K562 (cell line): Measurements from ENCODE around the gene IFFO2. TPM values are rescaled to one million over a fixed set of nuclear protein-coding genes. Genes with fewer than 3 reads are reported as not detected.

ENCODE experiments used
- CBFA2T2 ChIP-seq: fragments of 450-650 bp; conservative IDR thresholded peaks from 2 replicates; pipeline ENCODE4 v1.6.1; 2017; ENCODE audit warnings: mild to moderate bottlenecking
- CBX2 ChIP-seq: fragments of 200-600 bp; sonication (generic); IDR thresholded peaks from one replicate; pipeline ENCODE4 v1.6.1; 2012; ENCODE audit warnings: mild to moderate bottlenecking, low read length, inconsistent platforms; ENCODE audit not compliant: insufficient read depth, poor library complexity, severe bottlenecking
- FOS ChIP-seq: IDR thresholded peaks from 3 replicates; pipeline ENCODE4 v1.6.1; 2011; ENCODE audit not compliant: insufficient read length; ENCODE audit errors: extremely low read depth
- FOXO4 ChIP-seq: fragments of 450-650 bp; formaldehyde crosslinking; IDR thresholded peaks from 2 replicates; pipeline ENCODE4 v1.4.0; 2020; ENCODE audit warnings: mild to moderate bottlenecking, moderate library complexity
- MTA3 ChIP-seq: fragments of 450-650 bp; formaldehyde crosslinking; IDR thresholded peaks from 2 replicates; pipeline ENCODE4 v1.6.1; 2017; ENCODE audit warnings: mild to moderate bottlenecking, borderline replicate concordance
- NFYB ChIP-seq: IDR thresholded peaks from 2 replicates; pipeline ENCODE4 v1.6.1; 2011; ENCODE audit warnings: mild to moderate bottlenecking, moderate library complexity; ENCODE audit not compliant: insufficient read length; ENCODE audit errors: extremely low read depth
- RAD51 ChIP-seq: fragments of 450-650 bp; IDR thresholded peaks from 2 replicates; pipeline ENCODE4 v1.7.1; 2016; ENCODE audit warnings: low read depth, mild to moderate bottlenecking, borderline replicate concordance
- TAF15 ChIP-seq: fragments of 200-400 bp; formaldehyde crosslinking; IDR thresholded peaks from 2 replicates; pipeline ENCODE4 v1.6.1; 2017; ENCODE audit warnings: mild to moderate bottlenecking, low read depth, low read length, moderate library complexity
- TOE1 ChIP-seq, 2 experiments: fragments of 450-650 bp in 1 of 2; sonication (generic) in 1 of 2; formaldehyde crosslinking in 1 of 2; IDR thresholded peaks; 2 replicates each; pipeline versions ENCODE4 v1.7.1 to v1.8.0; 2016 to 2022; ENCODE audit warnings: borderline replicate concordance in 2 of 2, mild to moderate bottlenecking in 2 of 2, antibody characterized with exemption in 1 of 2, inconsistent platforms in 1 of 2, low read depth in 1 of 2, missing genetic modification reagents in 1 of 2, moderate library complexity in 1 of 2
- USF1 ChIP-seq: sonication (generic); formaldehyde crosslinking; IDR thresholded peaks from 2 replicates; pipeline ENCODE4 v1.9.0; 2022; ENCODE audit warnings: mild to moderate bottlenecking, missing genetic modification reagents
- ZBTB40 ChIP-seq, 2 experiments: fragments of 450-650 bp in 1 of 2; sonication (generic) in 1 of 2; formaldehyde crosslinking in 1 of 2; IDR thresholded peaks; 2 replicates each; pipeline versions ENCODE4 v1.7.1 to v1.9.0; 2016 to 2022; ENCODE audit warnings: inconsistent platforms in 1 of 2, mild to moderate bottlenecking in 1 of 2, missing genetic modification reagents in 1 of 2
- ZFP91 ChIP-seq: sonication (generic); formaldehyde crosslinking; IDR thresholded peaks from 2 replicates; pipeline ENCODE4 v1.8.0; 2022; ENCODE audit warnings: mild to moderate bottlenecking, missing genetic modification reagents
- ZNF316 ChIP-seq: fragments of 450-650 bp; IDR thresholded peaks from 2 replicates; pipeline ENCODE4 v1.6.1; 2016
- ZNF766 ChIP-seq: fragments of 200-800 bp; sonication (Bioruptor generic); conservative IDR thresholded peaks from 2 replicates; pipeline ENCODE4 v1.6.1; 2016; ENCODE audit warnings: missing genetic modification characterization, missing compliant biosample characterization
- ZZZ3 ChIP-seq: fragments of 450-650 bp; IDR thresholded peaks from 2 replicates; pipeline ENCODE4 v1.6.1; 2016; ENCODE audit warnings: antibody characterized with exemption, mild to moderate bottlenecking, moderate library complexity
- polyA plus RNA-seq, 8 experiments: library from polyadenylated mRNA; depleted of rRNA in 4 of 8; stranded (reverse) in 5 of 8; unstranded in 3 of 8; fragments of >200 nt; fragmentation: Nextera tagmentation in 2 of 8; fragmentation: Illumina TruSeq in 1 of 8; extraction: Ambion mirVana in 2 of 8; extraction: Trizol in 1 of 8; gene quantifications; 2 replicates each; pipeline versions ENCODE4 v1.2.1 to v1.2.3, GENCODE V29; 2011 to 2014; ENCODE audit warnings: inconsistent platforms in 1 of 8, missing spikeins in 1 of 8
- total RNA-seq, 7 experiments: library from RNA; depleted of rRNA in 6 of 7; stranded (reverse); fragments of >200 nt in 6 of 7; fragmentation: Illumina TruSeq in 2 of 7; extraction: Trizol in 2 of 7; gene quantifications; 2 replicates each; pipeline versions ENCODE4 v1.2.1 to v1.2.3, GENCODE V29; 2011 to 2021; ENCODE audit warnings: low replicate concordance in 1 of 7

Gene IFFO2
- total and polyA plus RNA-seq, 9 of the 15 experiments (the other 6 are each of a cell fraction or from before 2014, with no cell fraction given), result 0.15 to 1.0 (median 0.44) TPM; not detected in 2

- TF ChIP-seq ZBTB40 (IDR thresholded peaks at IDR 0.05), result no peak
- TF ChIP-seq ZBTB40 (CRISPR knock-in tag; IDR thresholded peaks at IDR 0.05), result no peak
- peak; percentile 52 for TF ChIP-seq FOS
- TF ChIP-seq TOE1 (IDR thresholded peaks at IDR 0.05; ENCODE audit: borderline replicate concordance), result peak; percentile 54; the same call in 1 of the 2 replicates
- no peak for TF ChIP-seq TOE1 (CRISPR knock-in tag; IDR thresholded peaks at IDR 0.05; ENCODE audit: borderline replicate concordance, low read depth)
- no peak for TF ChIP-seq CBX2
- TF ChIP-seq MTA3, result no peak
- peak; percentile 91 for TF ChIP-seq RAD51
- no peak for TF ChIP-seq ZNF766 (CRISPR knock-in tag)
- peak; percentile 85 for TF ChIP-seq USF1
- TF ChIP-seq CBFA2T2, result peak; percentile 56
- TF ChIP-seq ZZZ3, result no peak
- TF ChIP-seq NFYB, result peak; percentile 29
- no peak for TF ChIP-seq TAF15
- TF ChIP-seq ZNF316, result no peak
- no peak for TF ChIP-seq FOXO4
- no peak for TF ChIP-seq ZFP91 (CRISPR knock-in tag)
These were observed 35.1 kb upstream of the IFFO2 start (continued) for GRCh38 chr1:18991585-18991984.
